Left ventricle myocardium inferior (tissue), 1 donor: ENCODE data around the gene PLEKHH3. TPM values are rescaled to one million over a fixed set of nuclear protein-coding genes. Genes with fewer than 3 reads are reported as not detected.
A peak's percentile ranks its signal among the peaks of the same experiment; 100 is the strongest.
"Not testable (repeated sequence)": the region's sequence is repeated elsewhere in the genome, so short reads cannot be mapped to it uniquely, and the experiment has no call there.

Experiments used
- DNase-seq: peaks from one replicate; pipeline ENCODE4 v3.0.0-alpha.2; 2020
- H3K27ac ChIP-seq: fragments of 200-600 bp; replicated peaks from 2 replicates; pipeline ENCODE4 v1.8.0; 2021
- H3K27me3 ChIP-seq: fragments of 200-600 bp; 2 replicates; pipeline ENCODE4 v1.8.0; 2021; ENCODE audit warnings: low read depth
- H3K36me3 ChIP-seq: fragments of 200-600 bp; 2 replicates; pipeline ENCODE4 v1.8.0; 2021
- H3K4me1 ChIP-seq: fragments of 200-600 bp; 2 replicates; pipeline ENCODE4 v1.8.0; 2021
- H3K4me3 ChIP-seq: fragments of 200-600 bp; 2 replicates; pipeline ENCODE4 v1.8.0; 2021; ENCODE audit warnings: mild to moderate bottlenecking, moderate library complexity
- H3K9me3 ChIP-seq: fragments of 200-600 bp; replicated peaks from 2 replicates; pipeline ENCODE4 v1.8.0; 2021
- intact Hi-C: fragments of 100-400 bp; cut with micrococcal nuclease; formaldehyde crosslinking; loops from one replicate; pipeline ENCODE4 v1.11.0; 2022
- microRNA-seq: library from miRNA; unstranded; fragments of <30 nt; microRNA quantifications from one replicate; pipeline ENCODE4 v1.2.0, GENCODE V29; 2020
- total RNA-seq: library from RNA; stranded (reverse); fragmentation: NEBNext Ultra II Directional; extraction: Animal tissue kit (Norgen Biotek cat#: 25700); gene quantifications from one replicate; pipeline ENCODE4 v1.2.1, GENCODE V29; 2021
- TF ChIP-seq, protein P1 (sequence below): fragments of 200-600 bp; IDR thresholded peaks from 2 replicates; pipeline ENCODE4 v1.8.0; 2021; ENCODE audit warnings: antibody characterized with exemption, mild to moderate bottlenecking, borderline replicate concordance
- donor health status: DM: no; HTN: yes; CAD: no; lungs with severe emphysema.

The PLEKHH3 gene
- total RNA-seq, 1 donor from 2014 or later, result 21.5 TPM

DNA sequence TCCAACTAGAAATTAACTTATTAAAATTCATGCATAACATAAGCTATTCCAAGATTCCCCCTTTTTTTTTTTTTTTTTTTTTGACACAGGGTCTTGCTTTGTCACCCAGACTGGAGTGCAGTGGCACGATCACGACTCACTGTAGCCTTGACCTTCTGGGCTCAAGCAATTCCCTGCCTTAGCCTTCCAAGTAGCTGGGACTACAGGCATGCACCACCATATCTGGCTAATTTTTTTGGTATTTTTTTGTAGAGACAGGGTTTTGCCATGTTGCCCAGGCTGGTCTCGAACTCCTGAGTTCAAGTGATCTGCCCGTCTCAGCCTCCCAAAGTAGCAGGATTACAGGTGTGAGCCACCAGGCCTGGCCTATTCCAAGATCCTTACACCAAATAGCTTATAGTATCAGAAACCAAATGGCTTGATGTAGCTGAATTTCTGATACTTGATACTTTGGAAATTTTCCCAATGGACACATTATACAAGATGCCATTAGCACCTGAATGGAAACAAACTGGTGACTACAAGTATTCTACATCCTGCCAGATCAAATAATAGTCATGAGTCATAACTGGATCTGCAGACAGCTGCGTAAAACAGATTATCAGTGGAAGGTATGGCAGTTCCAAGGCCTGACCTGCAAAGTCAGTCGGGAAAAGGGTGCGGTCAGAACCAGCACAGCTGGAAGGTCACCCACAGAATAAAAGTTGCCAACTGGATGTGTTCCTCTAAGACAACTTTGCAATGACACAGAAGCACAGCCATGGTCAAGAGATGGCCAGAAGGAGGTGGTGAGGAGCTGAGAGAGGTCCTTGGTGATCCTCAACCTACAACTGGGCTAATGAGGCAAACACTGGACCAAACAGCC is 52.8 kb downstream of the PLEKHH3 start:
- intact Hi-C loops, result no loop called here
- TF ChIP-seq, protein P1, sequence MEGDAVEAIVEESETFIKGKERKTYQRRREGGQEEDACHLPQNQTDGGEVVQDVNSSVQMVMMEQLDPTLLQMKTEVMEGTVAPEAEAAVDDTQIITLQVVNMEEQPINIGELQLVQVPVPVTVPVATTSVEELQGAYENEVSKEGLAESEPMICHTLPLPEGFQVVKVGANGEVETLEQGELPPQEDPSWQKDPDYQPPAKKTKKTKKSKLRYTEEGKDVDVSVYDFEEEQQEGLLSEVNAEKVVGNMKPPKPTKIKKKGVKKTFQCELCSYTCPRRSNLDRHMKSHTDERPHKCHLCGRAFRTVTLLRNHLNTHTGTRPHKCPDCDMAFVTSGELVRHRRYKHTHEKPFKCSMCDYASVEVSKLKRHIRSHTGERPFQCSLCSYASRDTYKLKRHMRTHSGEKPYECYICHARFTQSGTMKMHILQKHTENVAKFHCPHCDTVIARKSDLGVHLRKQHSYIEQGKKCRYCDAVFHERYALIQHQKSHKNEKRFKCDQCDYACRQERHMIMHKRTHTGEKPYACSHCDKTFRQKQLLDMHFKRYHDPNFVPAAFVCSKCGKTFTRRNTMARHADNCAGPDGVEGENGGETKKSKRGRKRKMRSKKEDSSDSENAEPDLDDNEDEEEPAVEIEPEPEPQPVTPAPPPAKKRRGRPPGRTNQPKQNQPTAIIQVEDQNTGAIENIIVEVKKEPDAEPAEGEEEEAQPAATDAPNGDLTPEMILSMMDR, result no peak
- H3K4me3 ChIP-seq, result no peak overlapping the region
- no peak for DNase-seq
- no peak overlapping the region for H3K27ac ChIP-seq
- H3K4me1 ChIP-seq, result peaks cover 4% of the 10 kb centered on the region
- no peaks in the 10 kb centered on the region for H3K36me3 ChIP-seq
- no peaks in the 10 kb centered on the region for H3K27me3 ChIP-seq
- H3K9me3 ChIP-seq, result no peaks in the 10 kb centered on the region

DNA sequence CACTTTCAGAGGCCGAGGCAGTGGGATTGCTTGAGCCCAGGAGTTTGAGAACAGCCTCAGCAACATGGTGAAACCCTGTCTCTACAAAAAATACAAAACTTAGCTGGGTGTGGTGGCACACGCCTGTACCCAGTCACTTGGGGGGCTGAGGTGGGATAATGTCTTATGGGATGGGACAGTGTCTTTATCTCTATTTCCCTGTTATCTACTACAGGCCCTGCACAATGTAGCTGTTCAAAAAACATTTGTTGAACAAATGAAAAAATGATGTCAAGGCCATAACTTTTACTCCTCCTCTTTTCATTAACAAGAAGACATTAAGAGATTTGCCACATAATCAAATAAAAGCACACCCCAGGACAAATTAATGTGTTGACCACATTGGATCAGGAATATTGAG is 53.5 kb downstream of the PLEKHH3 start:
- Histone ChIP-seq H3K4me1 (peaks cover 10% of the 10 kb centered on the region), H3K27ac (no peak overlapping the region), H3K36me3 (no peaks in the 10 kb centered on the region), H3K4me3 (no peak overlapping the region), H3K9me3 (no peaks in the 10 kb centered on the region), H3K27me3 (no peaks in the 10 kb centered on the region)
- intact Hi-C loops, result no loop called here
- TF ChIP-seq, protein P1, result no peak
- DNase-seq, result no peak

DNA sequence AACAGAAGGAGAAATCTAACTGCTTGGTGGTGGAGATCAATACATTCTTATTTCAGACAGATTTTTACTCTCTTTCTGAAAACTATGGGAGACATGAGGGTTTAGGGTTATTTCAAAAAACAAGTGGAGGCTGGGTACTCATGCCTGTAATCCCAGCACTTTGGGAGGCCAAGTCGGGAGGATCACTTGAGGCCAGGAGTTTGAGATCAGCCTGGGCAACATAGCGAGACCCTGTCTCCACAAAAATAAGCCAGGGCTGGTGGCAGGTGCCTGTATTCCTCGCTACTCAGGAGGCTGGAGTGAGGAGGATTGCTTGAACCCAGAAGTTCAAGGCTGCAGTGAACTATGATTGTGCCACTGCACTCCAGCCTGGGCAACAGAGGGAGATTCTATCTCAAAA is 54.8 kb downstream of the PLEKHH3 start:
- DNase-seq, H3K36me3 ChIP-seq, intact Hi-C loops, H3K27me3 ChIP-seq, H3K27ac ChIP-seq, H3K9me3 ChIP-seq, H3K4me3 ChIP-seq: not testable (repeated sequence)
- H3K4me1 ChIP-seq, result peaks cover 20% of the 10 kb centered on the region

DNA sequence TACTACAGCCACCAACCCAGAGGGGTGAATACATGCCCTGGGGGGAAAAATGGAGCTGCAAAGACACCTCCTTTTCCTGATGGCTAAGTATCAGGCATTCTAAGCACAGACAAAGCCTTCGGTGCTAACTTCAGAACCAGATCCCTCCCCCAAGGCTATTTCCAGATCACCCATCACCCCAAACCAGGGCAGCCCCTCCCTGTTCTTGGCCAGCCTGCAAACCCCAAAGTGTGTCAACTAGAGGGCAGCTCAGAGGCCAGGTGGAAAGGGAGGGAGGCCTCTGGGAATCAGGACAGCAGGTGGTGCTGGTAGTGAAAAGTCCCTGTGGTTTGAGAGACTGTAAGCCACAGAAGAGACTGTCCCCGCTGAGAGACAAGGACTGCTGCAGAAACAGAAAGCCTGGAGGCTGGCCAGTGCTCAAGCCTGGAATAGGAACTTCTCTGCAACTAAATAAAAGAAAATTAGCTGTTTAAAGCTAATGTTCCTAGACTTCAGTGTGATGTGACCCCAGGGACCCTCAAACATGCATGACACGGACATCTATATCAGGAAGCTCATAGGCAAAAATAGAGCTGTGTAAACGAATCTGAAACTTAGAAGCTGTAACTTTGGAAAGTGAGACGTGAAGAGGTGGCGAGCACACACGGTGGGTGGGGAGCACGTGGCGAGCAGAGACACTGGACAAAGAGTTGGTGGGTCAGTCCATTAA is 58.2 kb downstream of the PLEKHH3 start:
- intact Hi-C loops, result loop anchor here (10.0 kb wide), 1 partner anchor 56 kb away; the partner anchor contains the start of gene PLEKHH3
- peaks cover 26% of the 10 kb centered on the region for H3K36me3 ChIP-seq
- H3K27ac ChIP-seq, result peak overlapping the region; percentile 89
- peak overlapping the region; percentile 46 for H3K4me3 ChIP-seq
- TF ChIP-seq, protein P1, result peak; percentile 51
- peak; percentile 60 for DNase-seq
- H3K4me1 ChIP-seq, result peaks cover 20% of the 10 kb centered on the region
- no peaks in the 10 kb centered on the region for H3K9me3 ChIP-seq
- no peaks in the 10 kb centered on the region for H3K27me3 ChIP-seq

DNA sequence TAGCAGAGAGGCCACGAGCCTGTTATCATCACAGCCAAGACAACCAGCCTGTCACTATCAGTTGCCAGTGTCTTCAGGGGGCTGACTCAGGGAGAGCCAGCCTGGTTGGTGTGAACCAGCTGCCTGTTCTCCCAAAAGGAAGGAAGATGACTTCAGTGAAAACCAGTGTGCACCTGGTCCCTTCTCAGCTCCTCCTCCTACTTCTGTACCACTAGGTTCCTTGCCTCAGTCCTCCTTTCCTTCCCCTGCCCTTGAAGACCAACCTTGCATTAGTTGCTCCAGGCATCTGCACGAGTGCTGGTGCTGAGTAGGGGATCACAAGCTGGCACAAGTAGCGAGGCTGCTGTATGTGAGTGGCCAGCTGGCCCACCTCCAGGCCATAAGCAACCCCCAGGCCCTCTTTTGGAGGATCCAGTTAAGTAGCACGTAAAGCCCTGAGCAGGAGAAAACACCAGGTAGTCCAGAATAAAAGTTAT is 58.8 kb downstream of the PLEKHH3 start:
- Histone ChIP-seq H3K9me3 (no peaks in the 10 kb centered on the region), H3K27me3 (no peaks in the 10 kb centered on the region), H3K4me1 (peaks cover 20% of the 10 kb centered on the region), H3K36me3 (peaks cover 32% of the 10 kb centered on the region), H3K4me3 (peak overlapping the region; percentile 46), H3K27ac (peak overlapping the region; percentile 89)
- intact Hi-C loops, result loop anchor here (10.0 kb wide), 1 partner anchor 57 kb away; the partner anchor contains the start of gene PLEKHH3
- TF ChIP-seq, protein P1, result no peak
- no peak for DNase-seq

Small RNA genes within 50 kb of the gene (microRNA-seq; reads per million reads assigned to microRNA genes)
- gene MIR6780A, result not detected

Other genes starting within 250 kb of the PLEKHH3 start
- 25.6 TPM for gene ATP6V0A1, start 218.1 kb downstream of the PLEKHH3 start, total RNA-seq
- gene NAGLU, start 140.8 kb downstream of the PLEKHH3 start, total RNA-seq, result 7.7 TPM
- gene HSD17B1, start 124.1 kb downstream of the PLEKHH3 start, total RNA-seq, result 0.99 TPM
- 48.8 TPM for gene COASY, start 114.8 kb downstream of the PLEKHH3 start, total RNA-seq
- gene MLX, start 109.9 kb downstream of the PLEKHH3 start, total RNA-seq, result 79.7 TPM
- 2.5 TPM for gene PSMC3IP, start 99.3 kb downstream of the PLEKHH3 start, total RNA-seq
- gene RETREG3, start 67.6 kb downstream of the PLEKHH3 start, total RNA-seq, result 17.6 TPM
- 48.0 TPM for gene TUBG1, start 67.3 kb downstream of the PLEKHH3 start, total RNA-seq
- 15.6 TPM for gene TUBG2, start 17.7 kb downstream of the PLEKHH3 start, total RNA-seq
- gene CCR10, start 4.8 kb upstream of the PLEKHH3 start, total RNA-seq, result 0.88 TPM
- 4.2 TPM for gene CNTNAP1, start 5.5 kb upstream of the PLEKHH3 start, total RNA-seq
- gene EZH1, start 68.0 kb upstream of the PLEKHH3 start, total RNA-seq, result 43.3 TPM
- 37.7 TPM for gene RAMP2, start 84.2 kb upstream of the PLEKHH3 start, total RNA-seq
- 37.5 TPM for gene VPS25, start 96.5 kb upstream of the PLEKHH3 start, total RNA-seq
- not detected for gene WNK4, start 103.6 kb upstream of the PLEKHH3 start, total RNA-seq
- gene COA3, start 121.7 kb upstream of the PLEKHH3 start, total RNA-seq, result 71.0 TPM
- not detected for gene CNTD1, start 121.9 kb upstream of the PLEKHH3 start, total RNA-seq
- gene BECN1, start 147.3 kb upstream of the PLEKHH3 start, total RNA-seq, result 80.8 TPM
- 62.6 TPM for gene PSME3, start 156.4 kb upstream of the PLEKHH3 start, total RNA-seq
- 0.44 TPM for gene AOC2, start 167.6 kb upstream of the PLEKHH3 start, total RNA-seq
- gene AOC3, start 174.2 kb upstream of the PLEKHH3 start, total RNA-seq, result 7.6 TPM
- gene G6PC1, start 223.8 kb upstream of the PLEKHH3 start, total RNA-seq, result not detected